Testis (tissue), 3 donors: Measurements from ENCODE around the gene IER5. TPM values are rescaled to one million over a fixed set of nuclear protein-coding genes. Genes with fewer than 3 reads are reported as not detected.
A peak's percentile ranks its signal among the peaks of the same experiment; 100 is the strongest.

ENCODE experiments used
- DNase-seq: peaks from one replicate; pipeline ENCODE4 v3.0.0-alpha.2; 2019
- H3K27ac ChIP-seq, 2 donors: fragments of 200-600 bp; sonication (generic); one replicate each; pipeline ENCODE4 v1.5.1; 2019
- H3K27me3 ChIP-seq: fragments of 200-600 bp; sonication (generic); one replicate; pipeline ENCODE4 v1.5.1; 2019
- H3K36me3 ChIP-seq: fragments of 200-600 bp; sonication (generic); one replicate; pipeline ENCODE4 v1.5.1; 2017; ENCODE audit warnings: low read depth; ENCODE audit errors: missing control alignments
- H3K4me1 ChIP-seq: fragments of 200-600 bp; sonication (generic); one replicate; pipeline ENCODE4 v1.5.1; 2019
- H3K4me3 ChIP-seq, 2 donors: fragments of 200-600 bp; sonication (generic); one replicate each; pipeline ENCODE4 v1.5.1; 2017 to 2019
- H3K9me3 ChIP-seq: fragments of 200-600 bp; sonication (generic); one replicate; pipeline ENCODE4 v1.5.1; 2017
- POLR2A ChIP-seq: fragments of 450-650 bp; IDR thresholded peaks from one replicate; pipeline ENCODE4 v1.6.1; 2017; ENCODE audit warnings: antibody characterized with exemption, mild to moderate bottlenecking, moderate library complexity
- WGBS, 2 donors: methylation state at CpG; one replicate each; pipeline ENCODE4 v1.1.5; 2018; 5-methylcytosine and 5-hydroxymethylcytosine counted together
- intact Hi-C: fragments of 100-400 bp; cut with DNase I; formaldehyde crosslinking; loops from one replicate; pipeline ENCODE4 v1.15.1; 2023; ENCODE audit warnings: low total_unique reads
- polyA plus RNA-seq: library from polyadenylated mRNA; stranded (reverse); fragments of 350-450 nt; fragmentation: Illumina TruSeq; extraction: RNeasy Lipid Tissue Mini Kit (QIAGEN cat#74804); gene quantifications from one replicate; pipeline ENCODE4 v1.2.3, GENCODE V29; 2014; ENCODE audit warnings: low read depth, low replicate concordance; ENCODE audit not compliant: insufficient read depth
- total RNA-seq, 2 donors: library from RNA; depleted of rRNA; stranded (reverse); fragments of >200 nt; gene quantifications; one replicate each; pipeline ENCODE4 v1.2.3, GENCODE V29; 2016
- TF ChIP-seq, protein P1 (sequence below), 3 experiments: fragments of 450-650 bp in 2 of 3; fragments of 200-600 bp in 1 of 3; sonication (generic) in 1 of 3; IDR thresholded peaks; one replicate each; pipeline ENCODE4 v1.5.1; 2016 to 2019; ENCODE audit warnings: antibody characterized with exemption in 3 of 3, mild to moderate bottlenecking in 2 of 3, moderate library complexity in 1 of 3

Gene IER5
- total and polyA plus RNA-seq, 3 donors from 2014 or later, result 7.1 to 13.3 (median 10.3) TPM

DNA sequence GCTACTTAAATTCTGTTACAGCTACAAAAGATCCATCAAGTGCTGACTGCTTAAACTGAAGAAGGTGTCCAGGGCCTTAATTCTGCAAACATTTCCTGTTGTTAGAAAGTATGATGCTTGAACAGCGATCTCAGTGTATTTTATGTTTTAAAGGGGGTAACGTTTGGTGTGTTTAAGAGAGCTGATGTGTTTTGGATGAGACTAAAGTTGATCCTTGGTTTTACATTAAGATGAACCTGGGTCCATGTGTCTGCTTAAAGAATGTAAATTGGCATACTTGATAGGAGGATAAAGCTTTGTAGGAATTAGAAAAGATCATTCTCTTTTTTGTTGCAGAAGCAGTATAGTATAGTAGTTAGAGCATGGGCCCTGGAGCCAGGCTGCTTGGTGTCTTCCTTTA is 3.6 kb downstream of the IER5 start:
- DNase-seq, result no peak
- Histone ChIP-seq H3K4me1 (peaks cover 29% of the 10 kb centered on the region), H3K4me3 (no peak overlapping the region), H3K27ac (no peak overlapping the region), H3K9me3 (no peaks in the 10 kb centered on the region), H3K27me3 (no peaks in the 10 kb centered on the region), H3K36me3 (no peaks in the 10 kb centered on the region)
- WGBS, 2 donors, result 66 to 87% methylated on average over 2 of the region's 2 CpGs
- intact Hi-C loops, result no loop called here
- TF ChIP-seq, protein P1, sequence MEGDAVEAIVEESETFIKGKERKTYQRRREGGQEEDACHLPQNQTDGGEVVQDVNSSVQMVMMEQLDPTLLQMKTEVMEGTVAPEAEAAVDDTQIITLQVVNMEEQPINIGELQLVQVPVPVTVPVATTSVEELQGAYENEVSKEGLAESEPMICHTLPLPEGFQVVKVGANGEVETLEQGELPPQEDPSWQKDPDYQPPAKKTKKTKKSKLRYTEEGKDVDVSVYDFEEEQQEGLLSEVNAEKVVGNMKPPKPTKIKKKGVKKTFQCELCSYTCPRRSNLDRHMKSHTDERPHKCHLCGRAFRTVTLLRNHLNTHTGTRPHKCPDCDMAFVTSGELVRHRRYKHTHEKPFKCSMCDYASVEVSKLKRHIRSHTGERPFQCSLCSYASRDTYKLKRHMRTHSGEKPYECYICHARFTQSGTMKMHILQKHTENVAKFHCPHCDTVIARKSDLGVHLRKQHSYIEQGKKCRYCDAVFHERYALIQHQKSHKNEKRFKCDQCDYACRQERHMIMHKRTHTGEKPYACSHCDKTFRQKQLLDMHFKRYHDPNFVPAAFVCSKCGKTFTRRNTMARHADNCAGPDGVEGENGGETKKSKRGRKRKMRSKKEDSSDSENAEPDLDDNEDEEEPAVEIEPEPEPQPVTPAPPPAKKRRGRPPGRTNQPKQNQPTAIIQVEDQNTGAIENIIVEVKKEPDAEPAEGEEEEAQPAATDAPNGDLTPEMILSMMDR (IDR thresholded peaks at IDR 0.05), result no peak
- no peak for TF ChIP-seq POLR2A

DNA sequence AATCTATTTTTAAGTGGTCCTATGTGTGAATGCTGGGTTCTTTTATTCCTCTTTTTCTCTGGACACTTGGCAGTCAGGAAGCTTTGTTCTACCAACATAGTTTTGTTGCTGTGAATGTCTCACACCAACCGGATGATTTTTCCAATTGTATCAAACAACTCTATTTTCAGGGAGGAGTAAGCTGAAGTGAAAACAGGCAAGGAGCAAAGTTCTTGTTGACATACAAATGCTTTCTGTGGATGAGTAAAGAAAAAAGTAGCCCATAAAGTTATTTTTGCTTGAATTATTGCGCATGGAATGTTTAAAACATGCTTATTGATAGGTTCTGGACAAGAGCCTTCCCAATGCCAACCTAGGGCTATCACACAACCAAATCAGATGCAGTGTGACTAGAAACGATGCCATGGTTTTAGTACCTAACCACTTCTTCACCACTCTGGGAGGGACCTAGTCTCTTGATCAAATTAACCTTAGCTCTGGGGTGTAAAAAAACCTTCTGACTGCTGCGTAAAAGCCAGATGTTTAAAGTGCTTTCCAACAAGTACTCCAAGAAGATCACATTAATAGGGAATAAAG is 4.5 kb downstream of the IER5 start:
- no peak for DNase-seq
- peaks cover 36% of the 10 kb centered on the region for H3K4me1 ChIP-seq
- H3K27me3 ChIP-seq, result no peaks in the 10 kb centered on the region
- no peaks in the 10 kb centered on the region for H3K9me3 ChIP-seq
- WGBS, 2 donors, result 70 to 83% methylated on average over 4 of the region's 4 CpGs
- no peaks in the 10 kb centered on the region for H3K36me3 ChIP-seq
- H3K4me3 ChIP-seq, result no peak overlapping the region
- intact Hi-C loops, result no loop called here
- no peak overlapping the region for H3K27ac ChIP-seq
- TF ChIP-seq, protein P1 (IDR thresholded peaks at IDR 0.05), result no peak
- no peak for TF ChIP-seq POLR2A

DNA sequence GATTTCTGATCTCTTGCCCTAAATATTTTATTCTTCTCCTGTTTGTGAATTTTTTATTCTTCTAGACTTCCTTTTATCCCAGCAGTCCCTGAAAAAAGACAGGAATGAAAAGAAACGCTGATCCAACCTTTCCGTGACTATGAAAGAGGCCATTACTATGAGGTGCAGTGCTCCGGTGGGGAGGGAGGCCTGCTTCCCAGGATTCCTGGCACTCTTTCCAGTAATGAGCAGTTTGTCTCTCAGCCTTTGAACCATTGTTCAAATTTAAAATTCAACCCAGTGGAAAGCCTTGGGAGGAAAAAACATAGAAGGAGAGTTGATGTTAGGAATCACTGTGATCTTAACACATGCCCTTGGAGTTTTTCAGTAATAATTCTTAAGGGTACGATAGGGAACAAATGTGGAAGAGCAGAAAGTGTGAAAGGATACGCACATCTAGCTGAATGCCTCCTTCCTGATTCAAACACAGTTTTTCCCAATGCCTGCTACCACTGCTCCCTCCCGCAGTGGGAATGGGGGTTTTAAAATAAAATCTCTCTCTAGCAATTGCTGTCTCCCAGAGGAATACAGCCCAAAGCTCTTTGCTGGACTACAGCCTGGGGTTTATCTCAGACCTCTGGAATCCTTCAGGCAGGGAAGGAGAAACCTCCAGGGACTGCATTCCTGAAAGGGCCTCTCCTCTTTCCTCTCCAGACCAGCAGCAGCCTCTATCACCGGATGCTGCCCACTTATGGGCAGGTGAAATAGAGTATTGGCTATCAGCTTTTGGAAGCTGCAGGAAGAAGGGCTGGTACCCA is 6.1 kb downstream of the IER5 start:
- intact Hi-C loops, result no loop called here
- Histone ChIP-seq H3K9me3 (no peaks in the 10 kb centered on the region), H3K4me3 (no peak overlapping the region), H3K27ac (peak overlapping the region; percentile 10 to 33), H3K36me3 (no peaks in the 10 kb centered on the region), H3K4me1 (peaks cover 45% of the 10 kb centered on the region), H3K27me3 (no peaks in the 10 kb centered on the region)
- 43 to 49% methylated on average over 7 of the region's 7 CpGs for WGBS, 2 donors
- peak; percentile 41 for DNase-seq
- TF ChIP-seq, protein P1 (IDR thresholded peaks at IDR 0.05), result no peak
- TF ChIP-seq POLR2A, result no peak

DNA sequence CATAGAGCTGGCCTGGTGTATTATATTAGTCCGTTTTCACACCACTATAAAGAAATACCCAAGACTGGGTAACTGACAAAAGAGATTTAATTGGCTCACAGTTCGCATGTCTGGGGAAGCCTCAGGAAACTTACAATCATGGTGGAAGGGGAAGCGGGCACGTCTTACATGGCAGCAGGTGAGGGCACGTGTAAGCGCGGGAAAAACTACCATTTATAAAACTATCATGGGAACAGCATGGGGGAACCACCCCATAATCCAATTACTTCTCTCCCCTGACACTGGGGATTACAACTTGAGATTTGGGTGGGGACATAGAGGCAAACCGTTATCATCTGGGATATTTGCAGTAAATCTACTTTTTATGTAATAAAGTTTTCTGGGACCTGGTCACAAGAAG is 6.8 kb downstream of the IER5 start:
- H3K4me3 ChIP-seq, result no peak overlapping the region
- peaks cover 50% of the 10 kb centered on the region for H3K4me1 ChIP-seq
- H3K36me3 ChIP-seq, result no peaks in the 10 kb centered on the region
- H3K27ac ChIP-seq, result peak overlapping the region in 1 of 2 donors; percentile 15
- H3K27me3 ChIP-seq, result no peaks in the 10 kb centered on the region
- WGBS, 2 donors, result 81 to 87% methylated on average over 8 of the region's 8 CpGs
- intact Hi-C loops, result no loop called here
- TF ChIP-seq POLR2A, result no peak
- TF ChIP-seq, protein P1 (IDR thresholded peaks at IDR 0.05), result no peak
- no peaks in the 10 kb centered on the region for H3K9me3 ChIP-seq
- DNase-seq, result no peak
